ENCODE data around the gene LPAR5.

LPAR5 gene

DNA sequence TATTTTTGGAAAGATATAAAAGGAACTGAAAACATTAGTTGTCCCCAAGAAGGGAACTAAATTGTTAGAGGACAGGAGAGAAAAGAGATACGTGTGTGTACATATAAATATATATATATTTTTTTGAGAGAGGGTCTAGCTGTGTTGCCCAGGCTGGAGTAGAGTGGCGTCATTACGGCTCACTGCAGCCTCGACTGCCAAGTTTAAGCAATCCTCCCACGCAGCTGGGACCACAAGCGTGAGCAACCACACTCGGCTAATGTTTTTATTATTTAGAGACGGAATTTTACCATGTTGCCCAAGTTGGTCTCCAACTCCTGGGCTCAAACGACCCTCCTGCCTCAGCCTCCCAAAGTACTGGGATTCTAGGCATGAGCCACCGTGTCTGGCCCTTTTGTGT, 51.5 kb downstream of the LPAR5 start:
- CTCF ChIA-PET, result interaction anchor here (1.0 to 2.0 kb wide), 3 partner anchors 14 to 596 kb away, joined by 3 to 13 read pairs (median 3); no protein-coding TSS in a partner anchor
- Histone ChIP-seq H3K4me3 (ENCODE audit: low read depth, low read length) (no peak overlapping the region), H3K36me3 (ENCODE audit: control insufficient read depth in 2 of 2, insufficient read depth in 1 of 2, low read length in 2 of 2) (peaks cover 81 to 91% of the 10 kb centered on the region in 2 experiments), H3K27ac (ENCODE audit: extremely low read depth, low read depth, low read length) (no peak overlapping the region), H3K4me1 (ENCODE audit: control insufficient read depth, insufficient read depth, low read length) (no peaks in the 10 kb centered on the region), H3K9me3 (ENCODE audit: control insufficient read depth, insufficient read depth, low read depth, low read length) (no peaks in the 10 kb centered on the region)
- TF ChIP-seq ZNF16 (tag by site-specific recombination; IDR thresholded peaks at IDR 0.05; ENCODE audit: low read depth), result no peak
- TF ChIP-seq ZNF777 (tag by site-specific recombination; IDR thresholded peaks at IDR 0.05; ENCODE audit: borderline replicate concordance), result no peak
- no peak for TF ChIP-seq GLI4 (tag by site-specific recombination; IDR thresholded peaks at IDR 0.05)
- no peak for TF ChIP-seq ZNF624 (tag by site-specific recombination; IDR thresholded peaks at IDR 0.05)
- TF ChIP-seq ZNF121 (tag by site-specific recombination; IDR thresholded peaks at IDR 0.05), result peak; percentile 59; the same call in 1 of the 2 replicates
- POLR2A ChIA-PET, result no interaction called here

DNA sequence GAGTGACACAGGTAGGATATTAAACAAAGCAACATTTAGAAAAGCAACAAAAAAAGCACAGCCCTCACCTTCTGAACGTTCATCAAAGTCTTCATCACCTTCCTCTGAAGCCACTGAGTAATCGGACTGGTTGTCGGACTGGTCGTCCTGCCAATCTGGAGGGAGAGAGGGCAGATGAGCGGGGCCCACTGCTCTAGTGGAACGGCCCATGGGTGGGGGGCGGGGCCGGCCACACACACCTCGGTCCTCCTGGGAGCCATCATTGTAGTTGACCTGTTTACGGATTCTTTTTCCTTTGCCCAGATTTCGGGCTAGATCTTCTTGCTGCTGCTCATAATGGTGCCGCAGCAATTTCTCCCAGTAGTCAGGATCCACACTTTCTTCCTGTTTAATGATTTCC, 52.8 kb downstream of the LPAR5 start:
- CTCF ChIA-PET, result interaction anchor here (0.6 to 2.0 kb wide), 5 partner anchors 12 to 594 kb away, joined by 3 to 13 read pairs (median 3); no protein-coding TSS in a partner anchor
- H3K4me3 ChIP-seq (ENCODE audit: low read depth, low read length), result no peak overlapping the region
- H3K9me3 ChIP-seq (ENCODE audit: control insufficient read depth, insufficient read depth, low read depth, low read length), result no peaks in the 10 kb centered on the region
- no peaks in the 10 kb centered on the region for H3K4me1 ChIP-seq (ENCODE audit: control insufficient read depth, insufficient read depth, low read length)
- H3K27ac ChIP-seq (ENCODE audit: extremely low read depth, low read depth, low read length), result no peak overlapping the region
- POLR2A ChIA-PET, result no interaction called here
- peaks cover 84 to 91% of the 10 kb centered on the region in 2 experiments for H3K36me3 ChIP-seq (ENCODE audit: control insufficient read depth in 2 of 2, insufficient read depth in 1 of 2, low read length in 2 of 2)
- TF ChIP-seq EGR2 (tag by site-specific recombination; IDR thresholded peaks at IDR 0.05; ENCODE audit: low read depth), result no peak
- no peak for TF ChIP-seq ZNF48 (tag by site-specific recombination; IDR thresholded peaks at IDR 0.05)
- TF ChIP-seq ZNF366 (tag by site-specific recombination; conservative IDR thresholded peaks at IDR 0.05), result no peak
- no peak for TF ChIP-seq ZFP69B (tag by site-specific recombination; IDR thresholded peaks at IDR 0.05)

GRCh38 chr12:6582196-6582595, 53.6 kb downstream of the LPAR5 start:
- CTCF ChIA-PET, result interaction anchor here (0.6 to 1.7 kb wide), 2 partner anchors 14 to 20 kb away, joined by 3 to 9 read pairs; no protein-coding TSS in a partner anchor

DNA sequence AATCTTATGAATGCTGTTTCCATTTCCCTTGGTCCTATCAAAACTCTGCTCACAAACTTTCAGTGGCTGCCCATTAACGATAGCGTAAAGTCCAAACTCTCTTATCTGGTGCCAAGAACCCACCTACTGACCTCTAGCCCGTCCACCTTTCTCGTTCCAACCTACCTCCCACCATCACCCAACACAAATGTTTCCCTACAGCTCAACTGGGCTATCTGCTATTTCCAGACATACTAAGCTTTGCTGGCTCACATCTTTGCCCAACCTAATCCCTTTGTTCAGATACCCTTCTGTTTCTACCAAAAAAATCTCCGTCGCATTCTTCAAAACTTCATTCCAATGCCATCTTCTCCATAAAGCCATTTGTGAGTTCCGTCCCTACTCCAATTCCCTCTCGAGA, 60.1 kb downstream of the LPAR5 start:
- peaks cover 86 to 94% of the 10 kb centered on the region in 2 experiments for H3K36me3 ChIP-seq (ENCODE audit: control insufficient read depth in 2 of 2, insufficient read depth in 1 of 2, low read length in 2 of 2)
- ChIA-PET POLR2A (no interaction called here), CTCF (no interaction called here)
- H3K27ac ChIP-seq (ENCODE audit: extremely low read depth, low read depth, low read length), result no peak overlapping the region
- no peaks in the 10 kb centered on the region for H3K9me3 ChIP-seq (ENCODE audit: control insufficient read depth, insufficient read depth, low read depth, low read length)
- no peak overlapping the region for H3K4me3 ChIP-seq (ENCODE audit: low read depth, low read length)
- TF ChIP-seq ZNF112 (tag by site-specific recombination; IDR thresholded peaks at IDR 0.05) (no peak), ZNF175 (tag by site-specific recombination; IDR thresholded peaks at IDR 0.05) (no peak), ZNF221 (tag by site-specific recombination; IDR thresholded peaks at IDR 0.05; ENCODE audit: borderline replicate concordance) (no peak), ZNF202 (tag by site-specific recombination; IDR thresholded peaks at IDR 0.05; ENCODE audit: borderline replicate concordance) (no peak), ZNF768 (tag by site-specific recombination; IDR thresholded peaks at IDR 0.05) (no peak), ZBTB21 (tag by site-specific recombination; IDR thresholded peaks at IDR 0.05) (no peak), ZNF529 (tag by site-specific recombination; IDR thresholded peaks at IDR 0.05; ENCODE audit: insufficient replicate concordance) (no peak)
- H3K4me1 ChIP-seq (ENCODE audit: control insufficient read depth, insufficient read depth, low read length), result no peaks in the 10 kb centered on the region

More at GRCh38 chr12:6582196-6582595, 53.6 kb downstream of the LPAR5 start:
- POLR2A ChIA-PET, result no interaction called here
- peaks cover 86 to 91% of the 10 kb centered on the region in 2 experiments for H3K36me3 ChIP-seq (ENCODE audit: control insufficient read depth in 2 of 2, insufficient read depth in 1 of 2, low read length in 2 of 2)
- H3K4me3 ChIP-seq (ENCODE audit: low read depth, low read length), result no peak overlapping the region
- TF ChIP-seq, protein P1, sequence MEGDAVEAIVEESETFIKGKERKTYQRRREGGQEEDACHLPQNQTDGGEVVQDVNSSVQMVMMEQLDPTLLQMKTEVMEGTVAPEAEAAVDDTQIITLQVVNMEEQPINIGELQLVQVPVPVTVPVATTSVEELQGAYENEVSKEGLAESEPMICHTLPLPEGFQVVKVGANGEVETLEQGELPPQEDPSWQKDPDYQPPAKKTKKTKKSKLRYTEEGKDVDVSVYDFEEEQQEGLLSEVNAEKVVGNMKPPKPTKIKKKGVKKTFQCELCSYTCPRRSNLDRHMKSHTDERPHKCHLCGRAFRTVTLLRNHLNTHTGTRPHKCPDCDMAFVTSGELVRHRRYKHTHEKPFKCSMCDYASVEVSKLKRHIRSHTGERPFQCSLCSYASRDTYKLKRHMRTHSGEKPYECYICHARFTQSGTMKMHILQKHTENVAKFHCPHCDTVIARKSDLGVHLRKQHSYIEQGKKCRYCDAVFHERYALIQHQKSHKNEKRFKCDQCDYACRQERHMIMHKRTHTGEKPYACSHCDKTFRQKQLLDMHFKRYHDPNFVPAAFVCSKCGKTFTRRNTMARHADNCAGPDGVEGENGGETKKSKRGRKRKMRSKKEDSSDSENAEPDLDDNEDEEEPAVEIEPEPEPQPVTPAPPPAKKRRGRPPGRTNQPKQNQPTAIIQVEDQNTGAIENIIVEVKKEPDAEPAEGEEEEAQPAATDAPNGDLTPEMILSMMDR (tag by site-specific recombination; IDR thresholded peaks at IDR 0.05), result peak; percentile 23; the same call in 1 of the 2 replicates
- TF ChIP-seq ZNF157 (tag by site-specific recombination; IDR thresholded peaks at IDR 0.05), result no peak
- H3K9me3 ChIP-seq (ENCODE audit: control insufficient read depth, insufficient read depth, low read depth, low read length), result no peaks in the 10 kb centered on the region
- no peaks in the 10 kb centered on the region for H3K4me1 ChIP-seq (ENCODE audit: control insufficient read depth, insufficient read depth, low read length)
- H3K27ac ChIP-seq (ENCODE audit: extremely low read depth, low read depth, low read length), result no peak overlapping the region
